ENCODE results near the gene THOC6. TPM values are rescaled to one million over a fixed set of nuclear protein-coding genes. Genes with fewer than 3 reads are reported as not detected.
"Not testable (repeated sequence)": the region's sequence is repeated elsewhere in the genome, so short reads cannot be mapped to it uniquely, and the experiment has no call there.

THOC6 gene
- total RNA-seq, 1 donor from 2014 or later = 20.8 TPM

- DNase-seq (ENCODE audit: low spot score) = no peak
Observed at GRCh38 chr16:3030222-3031212, 6.7 kb downstream of the THOC6 start.

- DNase-seq (ENCODE audit: low spot score) = no peak
Observed at GRCh38 chr16:3032624-3033023, 8.8 kb downstream of the THOC6 start.

GRCh38 chr16:3035289-3035971 is 11.6 kb downstream of the THOC6 start:
- DNase-seq (ENCODE audit: low spot score) = no peak

- DNase-seq (ENCODE audit: low spot score) = no peak
Observed at GRCh38 chr16:3035972-3036725, 12.3 kb downstream of the THOC6 start.

GRCh38 chr16:3036726-3037315 is 13.0 kb downstream of the THOC6 start, which contains the start of gene BICDL2:
Gene BICDL2, minus strand, starts transcription at chr16:3036944. Its CDS starts 1,448 bp downstream, at chr16:3035496.
- DNase-seq (ENCODE audit: low spot score) = no peak

- peak; percentile 80 for DNase-seq (ENCODE audit: low spot score)
Observed at GRCh38 chr16:3038256-3038655, 14.4 kb downstream of the THOC6 start.

- DNase-seq (ENCODE audit: low spot score) = no peak
Observed at GRCh38 chr16:3038896-3039295, 15.1 kb downstream of the THOC6 start.

GRCh38 chr16:3042376-3042775 is 18.5 kb downstream of the THOC6 start:
- no peak for DNase-seq (ENCODE audit: low spot score)

- DNase-seq (ENCODE audit: low spot score) = no peak
Observed at GRCh38 chr16:3044708-3045107, 20.9 kb downstream of the THOC6 start.

- no peak for DNase-seq (ENCODE audit: low spot score)
Observed at GRCh38 chr16:3045758-3046640, 22.2 kb downstream of the THOC6 start, which contains the start of gene MMP25. Gene MMP25, plus strand, starts transcription at chr16:3046561. Its CDS starts 357 bp downstream, at chr16:3046918.

GRCh38 chr16:3046641-3047386 is 23.0 kb downstream of the THOC6 start:
- DNase-seq (ENCODE audit: low spot score) = no peak

- no peak for DNase-seq (ENCODE audit: low spot score)
Observed at GRCh38 chr16:3047387-3047720, 23.5 kb downstream of the THOC6 start.

GRCh38 chr16:3049921-3050481 is 26.2 kb downstream of the THOC6 start:
- no peak for DNase-seq (ENCODE audit: low spot score)

- no peak for DNase-seq (ENCODE audit: low spot score)
Observed at GRCh38 chr16:3050487-3050886, 26.7 kb downstream of the THOC6 start.

GRCh38 chr16:3051009-3051408 is 27.2 kb downstream of the THOC6 start:
- DNase-seq (ENCODE audit: low spot score) = no peak

GRCh38 chr16:3051494-3051893 is 27.7 kb downstream of the THOC6 start:
- DNase-seq (ENCODE audit: low spot score) = no peak

GRCh38 chr16:3052571-3053329 is 28.9 kb downstream of the THOC6 start:
- not testable (repeated sequence) for DNase-seq (ENCODE audit: low spot score)

GRCh38 chr16:3053330-3053710 is 29.5 kb downstream of the THOC6 start:
- not testable (repeated sequence) for DNase-seq (ENCODE audit: low spot score)
